HCT116 (cell line): Measurements from ENCODE around the gene P2RX6.

Source experiments
- POLR2AphosphoS5 ChIP-seq: IDR thresholded peaks from 2 replicates; pipeline ENCODE4 v1.6.1; 2011; ENCODE audit warnings: mild to moderate bottlenecking, low read depth, low read length, moderate library complexity
- TF ChIP-seq, protein P1 (sequence below), 3 experiments: fragments of 200-600 bp in 1 of 3; sonication (generic) in 1 of 3; IDR thresholded peaks in 2 of 3; conservative IDR thresholded peaks in 1 of 3; 2 replicates each; pipeline ENCODE4 v1.5.1; 2012 to 2017; ENCODE audit warnings: low read depth in 2 of 3, low read length in 2 of 3, antibody characterized with exemption in 1 of 3, borderline replicate concordance in 1 of 3, control low read depth in 1 of 3, mild to moderate bottlenecking in 1 of 3, mixed read lengths in 1 of 3, mixed run types in 1 of 3, moderate library complexity in 1 of 3; ENCODE audit not compliant: insufficient read depth in 1 of 3

DNA sequence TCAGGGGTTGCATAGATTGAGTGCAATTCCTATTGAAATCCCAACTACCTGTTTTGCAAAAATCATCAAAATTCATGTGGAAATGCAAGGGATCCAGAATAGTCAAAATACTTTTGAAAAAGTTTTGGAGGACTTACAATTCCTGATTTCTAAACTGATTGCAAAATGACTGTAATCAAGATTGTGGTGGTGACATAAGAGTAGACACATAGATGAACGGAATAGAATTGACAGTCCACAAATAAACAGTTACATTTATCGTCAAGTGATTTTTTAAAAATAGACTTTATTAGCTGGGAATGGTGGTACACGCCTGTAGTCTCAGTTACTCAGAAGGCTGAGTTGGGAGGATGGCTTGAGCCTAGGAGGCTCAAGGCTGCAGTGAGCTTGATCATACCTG is 20.0 kb downstream of the P2RX6 start:
- TF ChIP-seq, protein P1, sequence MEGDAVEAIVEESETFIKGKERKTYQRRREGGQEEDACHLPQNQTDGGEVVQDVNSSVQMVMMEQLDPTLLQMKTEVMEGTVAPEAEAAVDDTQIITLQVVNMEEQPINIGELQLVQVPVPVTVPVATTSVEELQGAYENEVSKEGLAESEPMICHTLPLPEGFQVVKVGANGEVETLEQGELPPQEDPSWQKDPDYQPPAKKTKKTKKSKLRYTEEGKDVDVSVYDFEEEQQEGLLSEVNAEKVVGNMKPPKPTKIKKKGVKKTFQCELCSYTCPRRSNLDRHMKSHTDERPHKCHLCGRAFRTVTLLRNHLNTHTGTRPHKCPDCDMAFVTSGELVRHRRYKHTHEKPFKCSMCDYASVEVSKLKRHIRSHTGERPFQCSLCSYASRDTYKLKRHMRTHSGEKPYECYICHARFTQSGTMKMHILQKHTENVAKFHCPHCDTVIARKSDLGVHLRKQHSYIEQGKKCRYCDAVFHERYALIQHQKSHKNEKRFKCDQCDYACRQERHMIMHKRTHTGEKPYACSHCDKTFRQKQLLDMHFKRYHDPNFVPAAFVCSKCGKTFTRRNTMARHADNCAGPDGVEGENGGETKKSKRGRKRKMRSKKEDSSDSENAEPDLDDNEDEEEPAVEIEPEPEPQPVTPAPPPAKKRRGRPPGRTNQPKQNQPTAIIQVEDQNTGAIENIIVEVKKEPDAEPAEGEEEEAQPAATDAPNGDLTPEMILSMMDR (IDR thresholded peaks at IDR 0.05 in 2 of 3, conservative IDR thresholded peaks at IDR 0.05 in 1 of 3; ENCODE audit: borderline replicate concordance in 1 of 3, insufficient read depth in 1 of 3, low read depth in 2 of 3, low read length in 2 of 3) = no peak
- no peak for TF ChIP-seq POLR2AphosphoS5
